A549 (cell line): ENCODE data around the gene GARNL3.

ENCODE experiments used
- CEBPB ChIP-seq, 2 experiments: fragments of >200 bp in 1 of 2; sonication (Bioruptor Twin) in 1 of 2; formaldehyde crosslinking in 1 of 2; IDR thresholded peaks; 2 replicates each; pipeline ENCODE4 v1.6.1; 2012 to 2016
- CHD2 ChIP-seq: fragments of 150-350 bp; IDR thresholded peaks from 2 replicates; pipeline ENCODE4 v1.6.1; 2014; ENCODE audit warnings: low read length; ENCODE audit not compliant: partially characterized antibody
- CTCF ChIP-seq: fragments of >200 bp; sonication (Bioruptor Twin); formaldehyde crosslinking; IDR thresholded peaks from 3 replicates; pipeline ENCODE4 v1.5.1; 2016
- ELK1 ChIP-seq: fragments of 150-350 bp; IDR thresholded peaks from 2 replicates; pipeline ENCODE4 v1.6.1; 2014; ENCODE audit warnings: low read depth, mild to moderate bottlenecking, low read length
- EP300 ChIP-seq, 2 experiments: fragments of >200 bp; sonication (Bioruptor Twin); formaldehyde crosslinking; IDR thresholded peaks; 2 replicates in 1 of 2; 3 replicates in 1 of 2; pipeline ENCODE4 v1.6.1; 2016 to 2017
- FOSL2 ChIP-seq, 2 experiments: fragments of 450-650 bp in 1 of 2; fragments of >200 bp in 1 of 2; sonication (Bioruptor Twin) in 1 of 2; formaldehyde crosslinking; IDR thresholded peaks; 2 replicates each; pipeline versions ENCODE4 v1.5.0 to v1.6.1; 2016 to 2020; ENCODE audit warnings: mild to moderate bottlenecking in 1 of 2, moderate library complexity in 1 of 2
- JUNB ChIP-seq: fragments of >200 bp; sonication (Bioruptor Twin); formaldehyde crosslinking; IDR thresholded peaks from 2 replicates; pipeline ENCODE4 v1.6.1; 2016
- KDM1A ChIP-seq: fragments of 200-600 bp; sonication (generic); IDR thresholded peaks from 2 replicates; pipeline ENCODE4 v1.6.1; 2016; ENCODE audit warnings: low read depth, mild to moderate bottlenecking
- MAX ChIP-seq: IDR thresholded peaks from 2 replicates; pipeline ENCODE4 v1.6.1; 2012
- NFE2L2 ChIP-seq: fragments of 150-350 bp; conservative IDR thresholded peaks from 2 replicates; pipeline ENCODE4 v1.6.1; 2014; ENCODE audit warnings: low read length
- NPAS2 ChIP-seq: fragments of 250-450 bp; sonication (Bioruptor Pico); IDR thresholded peaks from 2 replicates; pipeline ENCODE4 v1.8.0; 2022; ENCODE audit warnings: mild to moderate bottlenecking, moderate library complexity, borderline replicate concordance
- PHF8 ChIP-seq: fragments of 200-600 bp; sonication (generic); IDR thresholded peaks from 2 replicates; pipeline ENCODE4 v1.6.1; 2016; ENCODE audit warnings: low read depth, mild to moderate bottlenecking, antibody characterized with exemption, moderate library complexity, borderline replicate concordance
- POLR2A ChIP-seq: IDR thresholded peaks from 2 replicates; pipeline ENCODE4 v1.6.1; 2012; ENCODE audit warnings: mild to moderate bottlenecking, low read length
- RFX5 ChIP-seq: fragments of 450-650 bp; IDR thresholded peaks from 2 replicates; pipeline ENCODE4 v1.7.1; 2014; ENCODE audit warnings: antibody characterized with exemption, mild to moderate bottlenecking, moderate library complexity

- TF ChIP-seq CTCF (no peak), EP300 (IDR thresholded peaks at IDR 0.05) (no peak), POLR2A (no peak), KDM1A (no peak), MAX (no peak), NPAS2 (no peak), JUNB (no peak), NFE2L2 (no peak), RFX5 (no peak), CHD2 (no peak), FOSL2 (IDR thresholded peaks at IDR 0.05) (no peak), FOSL2 (CRISPR knock-in tag; IDR thresholded peaks at IDR 0.05) (no peak), ELK1 (no peak), CEBPB (IDR thresholded peaks at IDR 0.05) (no peak), PHF8 (no peak)
Observed at GRCh38 chr9:127215268-127216209, 49.0 kb upstream of the GARNL3 start.
